ENCODE measurements around the gene ANKRD6. TPM values are rescaled to one million over a fixed set of nuclear protein-coding genes. Genes with fewer than 3 reads are reported as not detected.

Gene ANKRD6
- total RNA-seq, 4 donors from 2014 or later = 0.57 to 11.6 (median 3.0) TPM

GRCh38 chr6:89680551-89680950 is 247.6 kb downstream of the ANKRD6 start:
- peaks cover 0 to 83% (median 0%) of the 10 kb centered on the region in 3 donors for H3K36me3 ChIP-seq
- TF ChIP-seq POLR2A (IDR thresholded peaks at IDR 0.05) (no peak), CTCF (IDR thresholded peaks at IDR 0.05) (no peak)
- no peaks in the 10 kb centered on the region for H3K27me3 ChIP-seq
- H3K4me3 ChIP-seq = no peak overlapping the region
- DNase-seq = no peak
- no peaks in the 10 kb centered on the region for H3K9me3 ChIP-seq
- H3K27ac ChIP-seq = no peak overlapping the region
- H3K4me1 ChIP-seq = no peaks in the 10 kb centered on the region

- Histone ChIP-seq H3K9me3 (no peaks in the 10 kb centered on the region), H3K4me1 (no peaks in the 10 kb centered on the region), H3K27me3 (no peaks in the 10 kb centered on the region), H3K27ac (no peak overlapping the region), H3K36me3 (peaks cover 0 to 84% (median 0%) of the 10 kb centered on the region in 3 donors), H3K4me3 (no peak overlapping the region)
- DNase-seq = no peak
- TF ChIP-seq CTCF (IDR thresholded peaks at IDR 0.05) = no peak
- no peak for TF ChIP-seq POLR2A (IDR thresholded peaks at IDR 0.05)
These were observed 249.1 kb downstream of the ANKRD6 start for GRCh38 chr6:89681983-89682564.

GRCh38 chr6:89682991-89683390 is 250.0 kb downstream of the ANKRD6 start:
- Histone ChIP-seq H3K4me3 (no peak overlapping the region), H3K36me3 (peaks cover 0 to 83% (median 0%) of the 10 kb centered on the region in 3 donors), H3K4me1 (no peaks in the 10 kb centered on the region), H3K27ac (no peak overlapping the region), H3K27me3 (no peaks in the 10 kb centered on the region), H3K9me3 (no peaks in the 10 kb centered on the region)
- no peak for TF ChIP-seq POLR2A (IDR thresholded peaks at IDR 0.05)
- TF ChIP-seq CTCF (IDR thresholded peaks at IDR 0.05) = no peak
- no peak for DNase-seq

Small RNAs within 50 kb of the gene (small RNA-seq; reads per million reads assigned to genes)
- 0 reads per million in 2 donors for gene RN7SL11P

Other genes with a start within 250 kb of the ANKRD6 start
- gene GABRR1, start 215.8 kb upstream of the ANKRD6 start, total RNA-seq = not detected
- gene GABRR2, start 117.9 kb upstream of the ANKRD6 start, total RNA-seq = 1 to 10 TPM in 3 of 4 donors, under 1 TPM in 1; 0.70 to 6.6 (median 2.1) TPM
- 10 to 100 TPM; 35.0 to 57.8 (median 44.7) TPM for gene UBE2J1, start 80.4 kb upstream of the ANKRD6 start, total RNA-seq
- gene RRAGD, start 20.9 kb upstream of the ANKRD6 start, total RNA-seq = 1 to 10 TPM in 2 of 4 donors, under 1 TPM in 2; 0.53 to 5.0 (median 2.9) TPM
- 10 to 100 TPM; 10.3 to 24.8 (median 11.5) TPM for gene LYRM2, start 205.6 kb downstream of the ANKRD6 start, total RNA-seq